Suprapubic skin (tissue), 3 donors: ENCODE data around the gene COL19A1.

Experiments
- EP300 ChIP-seq: sonication (generic); formaldehyde crosslinking; IDR thresholded peaks from one replicate; pipeline ENCODE4 v1.6.1; 2017; ENCODE audit warnings: antibody characterized with exemption
- POLR2A ChIP-seq, 2 donors: fragments of 450-650 bp; IDR thresholded peaks; one replicate each; pipeline ENCODE4 v1.6.1; 2017; ENCODE audit warnings: antibody characterized with exemption in 2 of 2, mild to moderate bottlenecking in 2 of 2, moderate library complexity in 2 of 2
- TF ChIP-seq, protein P1 (sequence below), 2 donors: fragments of 200-600 bp in 1 of 2; fragments of 450-650 bp in 1 of 2; sonication (generic) in 1 of 2; IDR thresholded peaks; one replicate each; pipeline ENCODE4 v1.5.1; 2016 to 2019; ENCODE audit warnings: antibody characterized with exemption in 2 of 2, mild to moderate bottlenecking in 1 of 2, moderate library complexity in 1 of 2

DNA sequence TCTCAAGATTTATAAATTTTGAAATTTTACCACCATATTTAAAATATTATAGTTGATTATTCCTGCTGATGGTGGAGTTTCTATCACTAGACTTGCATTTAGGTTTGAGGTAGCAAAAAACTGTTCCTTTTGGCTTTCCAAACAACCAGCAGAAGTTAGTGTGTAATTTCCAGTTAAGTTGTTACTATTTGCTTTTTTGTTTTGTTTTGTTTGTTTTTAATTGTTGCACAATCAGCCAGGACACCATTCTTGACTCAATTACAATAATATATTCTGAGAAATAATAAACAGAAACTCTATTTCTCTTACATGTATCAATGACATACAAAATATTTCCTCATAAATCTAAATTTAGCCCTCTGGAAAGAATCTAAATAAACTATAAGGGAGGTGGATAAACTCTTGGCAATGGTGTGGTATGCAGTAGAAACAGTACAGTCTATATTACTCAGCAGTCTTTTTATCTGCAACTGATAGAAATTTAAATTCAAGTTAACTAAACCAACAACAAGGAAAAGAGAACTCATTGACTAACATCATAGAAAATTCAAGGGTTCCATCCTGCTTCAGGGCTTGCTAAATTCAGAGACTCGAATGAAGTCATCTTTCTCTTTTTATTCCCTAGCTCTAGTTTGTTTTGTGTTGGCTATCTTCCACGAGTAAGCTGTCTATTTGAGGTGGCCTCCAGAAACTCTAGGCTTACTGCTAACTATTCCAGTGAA is 19.4 kb upstream of the COL19A1 start:
- TF ChIP-seq, protein P1, sequence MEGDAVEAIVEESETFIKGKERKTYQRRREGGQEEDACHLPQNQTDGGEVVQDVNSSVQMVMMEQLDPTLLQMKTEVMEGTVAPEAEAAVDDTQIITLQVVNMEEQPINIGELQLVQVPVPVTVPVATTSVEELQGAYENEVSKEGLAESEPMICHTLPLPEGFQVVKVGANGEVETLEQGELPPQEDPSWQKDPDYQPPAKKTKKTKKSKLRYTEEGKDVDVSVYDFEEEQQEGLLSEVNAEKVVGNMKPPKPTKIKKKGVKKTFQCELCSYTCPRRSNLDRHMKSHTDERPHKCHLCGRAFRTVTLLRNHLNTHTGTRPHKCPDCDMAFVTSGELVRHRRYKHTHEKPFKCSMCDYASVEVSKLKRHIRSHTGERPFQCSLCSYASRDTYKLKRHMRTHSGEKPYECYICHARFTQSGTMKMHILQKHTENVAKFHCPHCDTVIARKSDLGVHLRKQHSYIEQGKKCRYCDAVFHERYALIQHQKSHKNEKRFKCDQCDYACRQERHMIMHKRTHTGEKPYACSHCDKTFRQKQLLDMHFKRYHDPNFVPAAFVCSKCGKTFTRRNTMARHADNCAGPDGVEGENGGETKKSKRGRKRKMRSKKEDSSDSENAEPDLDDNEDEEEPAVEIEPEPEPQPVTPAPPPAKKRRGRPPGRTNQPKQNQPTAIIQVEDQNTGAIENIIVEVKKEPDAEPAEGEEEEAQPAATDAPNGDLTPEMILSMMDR (IDR thresholded peaks at IDR 0.05): no peak
- TF ChIP-seq POLR2A (IDR thresholded peaks at IDR 0.05): no peak
- no peak for TF ChIP-seq EP300
